Stomach (tissue), 4 donors: ENCODE data around the gene COPS6.

Source experiments
- CTCF ChIP-seq, 7 experiments: fragments of 450-650 bp in 4 of 7; fragments of 200-600 bp in 3 of 7; sonication (generic) in 3 of 7; IDR thresholded peaks; one replicate each; pipeline ENCODE4 v1.5.1; 2016 to 2019; ENCODE audit warnings: antibody characterized with exemption in 7 of 7, control low read depth in 2 of 7, mild to moderate bottlenecking in 1 of 7
- EP300 ChIP-seq: sonication (generic); formaldehyde crosslinking; IDR thresholded peaks from one replicate; pipeline ENCODE4 v1.6.1; 2017; ENCODE audit warnings: antibody characterized with exemption
- POLR2A ChIP-seq, 4 donors: fragments of 450-650 bp; IDR thresholded peaks; one replicate each; pipeline ENCODE4 v1.6.1; 2016; ENCODE audit warnings: antibody characterized with exemption in 4 of 4, control low read depth in 2 of 4, mild to moderate bottlenecking in 1 of 4, moderate library complexity in 1 of 4

- TF ChIP-seq CTCF (IDR thresholded peaks at IDR 0.05), result no peak
- TF ChIP-seq POLR2A (IDR thresholded peaks at IDR 0.05), result no peak
- TF ChIP-seq EP300, result no peak
These were observed at the start of gene COPS6 for GRCh38 chr7:100088621-100089457.
